HG03565 (cell line): ENCODE measurements around the gene PKIB.

ENCODE experiments used
- ATAC-seq: cut with Tn5 transposase; IDR thresholded peaks from one replicate; pipeline ENCODE4 v1.9.1; 2021; ENCODE audit warnings: mild to moderate bottlenecking, moderate library complexity; ENCODE audit not compliant: unreplicated experiment

Gene PKIB

DNA sequence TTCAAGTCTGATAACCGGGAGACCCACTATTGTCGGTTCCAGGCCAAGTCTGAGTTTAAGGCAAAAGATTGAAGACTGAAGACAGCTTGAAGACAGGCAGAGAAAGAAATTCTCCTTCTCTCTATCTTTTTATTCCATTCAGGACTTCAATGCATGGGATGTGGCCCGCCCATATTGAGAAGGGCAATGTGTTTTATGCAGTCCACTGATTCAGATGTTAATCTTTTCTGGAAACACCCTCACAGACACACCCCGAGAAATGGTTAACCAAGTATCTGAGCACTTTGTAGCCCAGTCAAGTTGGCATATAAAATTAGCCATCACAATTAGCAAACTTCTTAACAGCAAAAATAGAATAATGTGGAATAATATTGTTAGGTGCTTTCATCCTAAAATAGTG, 93.9 kb downstream of the PKIB start:
- no peak for ATAC-seq

DNA sequence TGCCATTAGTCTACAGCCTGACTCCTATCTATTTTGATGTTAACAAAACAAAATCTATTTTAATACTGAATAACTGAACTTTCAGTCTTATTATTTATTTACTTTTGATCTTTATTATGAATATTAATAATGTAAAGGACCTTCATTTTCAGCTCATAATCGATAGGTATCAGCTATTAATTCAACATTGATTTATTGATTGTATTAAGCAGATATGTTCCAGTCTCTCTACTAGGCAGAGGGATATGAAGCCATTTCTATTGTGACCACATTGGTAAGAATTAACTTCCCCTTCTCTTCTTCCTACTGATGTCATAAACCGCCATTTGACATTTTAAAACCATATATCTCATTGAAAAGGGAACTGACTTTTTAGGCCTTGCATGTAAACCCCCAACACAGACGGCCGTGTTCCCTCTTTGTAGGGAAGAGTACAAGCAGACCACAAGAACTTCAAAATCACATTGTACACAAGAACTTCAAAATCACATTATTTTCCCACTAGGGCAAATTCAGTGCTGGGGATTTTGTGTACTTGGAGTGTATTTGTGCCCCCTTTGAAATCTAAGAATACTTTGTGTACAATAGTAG, 99.8 kb downstream of the PKIB start:
- peak; percentile 93 for ATAC-seq

GRCh38 chr6:122710908-122711635, 100.9 kb downstream of the PKIB start:
- no peak for ATAC-seq

GRCh38 chr6:122712093-122712447, 101.9 kb downstream of the PKIB start:
- no peak for ATAC-seq

GRCh38 chr6:122712448-122713137, 102.4 kb downstream of the PKIB start:
- no peak for ATAC-seq

DNA sequence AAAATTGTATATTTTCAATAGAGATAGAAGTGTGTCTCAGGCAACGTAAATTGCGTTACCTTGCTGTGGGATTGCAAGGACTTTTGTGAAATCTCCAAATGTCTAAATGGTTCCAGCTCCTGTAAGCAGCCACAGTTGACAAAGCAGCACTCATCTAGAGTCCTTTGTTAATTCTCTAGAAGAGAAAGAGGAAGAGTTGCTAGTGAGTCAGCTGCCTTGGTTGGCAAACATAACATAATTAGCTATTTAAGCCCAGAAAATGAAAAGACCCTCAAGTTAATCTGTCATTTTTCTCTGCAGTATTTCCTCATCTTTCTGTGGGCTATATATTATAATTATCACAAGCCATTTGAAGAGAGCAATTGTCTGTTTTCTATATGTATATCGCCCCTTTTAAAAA, 102.9 kb downstream of the PKIB start:
- ATAC-seq: no peak

- no peak for ATAC-seq
These were observed 103.9 kb downstream of the PKIB start for GRCh38 chr6:122714059-122714458.

GRCh38 chr6:122715725-122716124, 105.5 kb downstream of the PKIB start:
- ATAC-seq: no peak

DNA sequence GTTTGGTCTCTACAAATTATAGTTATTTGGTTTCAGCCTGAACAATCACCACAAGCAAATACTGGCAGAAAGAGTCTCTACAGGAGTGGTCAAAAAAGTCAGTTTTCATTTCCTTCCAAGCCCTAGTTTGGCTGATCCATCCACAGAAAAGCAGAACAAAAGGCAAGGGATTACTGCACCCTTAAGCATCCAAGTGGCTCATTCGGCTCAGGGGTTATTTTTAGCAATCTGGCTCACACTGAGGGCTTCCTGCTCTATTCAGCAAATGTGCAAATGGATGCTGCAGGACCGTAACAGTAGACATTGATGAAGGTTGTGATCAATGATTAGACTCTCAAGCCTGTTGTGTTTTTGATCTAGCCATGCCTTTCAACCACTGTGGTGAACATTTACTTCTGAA, 107.1 kb downstream of the PKIB start:
- ATAC-seq: no peak

DNA sequence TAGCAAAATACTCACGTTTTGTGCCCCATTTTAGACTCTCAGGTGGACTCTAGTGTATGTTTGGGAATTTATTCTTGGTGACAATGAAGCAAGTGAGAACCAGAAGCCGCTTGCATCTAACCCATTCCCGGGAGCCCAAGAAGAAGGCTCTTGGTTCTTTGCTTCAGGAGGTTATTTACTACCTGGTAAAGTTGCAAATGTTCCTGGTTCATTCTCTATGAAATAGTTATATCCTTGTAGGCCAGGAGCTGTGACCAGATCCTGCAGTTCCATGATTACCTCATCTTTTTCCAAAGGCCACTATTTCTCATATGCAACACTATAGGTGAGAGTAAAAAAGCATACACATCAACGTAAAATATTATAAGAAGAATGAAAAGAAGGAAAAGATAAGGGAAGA, 108.4 kb downstream of the PKIB start:
- no peak for ATAC-seq

- no peak for ATAC-seq
These were observed 109.0 kb downstream of the PKIB start for GRCh38 chr6:122719176-122719575.

GRCh38 chr6:122722746-122723145, 112.5 kb downstream of the PKIB start:
- ATAC-seq: no peak

DNA sequence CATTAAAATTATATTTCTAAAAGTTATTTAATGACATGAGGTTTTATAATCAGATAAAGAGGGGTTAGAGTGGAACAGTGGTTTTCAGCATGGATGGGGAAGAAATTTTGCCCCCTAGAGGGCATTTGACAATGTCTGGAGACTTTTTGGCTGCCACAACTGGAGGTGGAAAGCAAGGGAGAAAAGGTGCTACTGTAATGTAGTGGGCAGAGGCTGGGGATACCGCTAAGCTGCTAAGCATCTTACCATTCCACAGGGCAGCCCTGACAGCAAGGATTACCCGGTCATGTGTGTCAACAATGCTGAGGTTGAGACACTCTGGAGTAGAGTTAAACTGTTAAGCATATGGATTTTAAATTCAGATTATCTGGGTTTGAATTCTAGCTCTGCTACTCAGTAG, 116.4 kb downstream of the PKIB start:
- ATAC-seq: no peak

GRCh38 chr6:122727244-122727643, 117.0 kb downstream of the PKIB start:
- no peak for ATAC-seq

DNA sequence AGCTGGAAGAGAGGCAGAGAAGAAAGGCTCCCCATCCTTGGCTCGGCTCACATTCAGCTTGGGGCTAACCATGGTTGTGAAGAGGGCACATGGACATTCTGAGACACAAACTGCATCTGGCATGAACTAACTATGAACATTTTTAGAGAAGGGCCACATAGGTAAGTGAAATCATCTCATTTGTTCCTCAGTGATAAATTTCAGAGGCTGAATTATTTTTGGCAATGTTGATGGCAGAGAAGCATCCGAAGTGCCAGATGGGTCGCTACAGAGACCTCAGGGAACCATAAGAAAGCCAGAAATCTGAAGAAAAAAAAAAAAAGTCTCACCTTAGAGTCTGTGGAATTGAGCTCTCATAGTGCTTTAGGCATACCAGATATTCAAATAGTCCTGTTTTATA, 120.1 kb downstream of the PKIB start:
- no peak for ATAC-seq

GRCh38 chr6:122730775-122731386, 120.7 kb downstream of the PKIB start:
- peak; percentile 51 for ATAC-seq

GRCh38 chr6:122733259-122733658, 123.1 kb downstream of the PKIB start:
- ATAC-seq: no peak

DNA sequence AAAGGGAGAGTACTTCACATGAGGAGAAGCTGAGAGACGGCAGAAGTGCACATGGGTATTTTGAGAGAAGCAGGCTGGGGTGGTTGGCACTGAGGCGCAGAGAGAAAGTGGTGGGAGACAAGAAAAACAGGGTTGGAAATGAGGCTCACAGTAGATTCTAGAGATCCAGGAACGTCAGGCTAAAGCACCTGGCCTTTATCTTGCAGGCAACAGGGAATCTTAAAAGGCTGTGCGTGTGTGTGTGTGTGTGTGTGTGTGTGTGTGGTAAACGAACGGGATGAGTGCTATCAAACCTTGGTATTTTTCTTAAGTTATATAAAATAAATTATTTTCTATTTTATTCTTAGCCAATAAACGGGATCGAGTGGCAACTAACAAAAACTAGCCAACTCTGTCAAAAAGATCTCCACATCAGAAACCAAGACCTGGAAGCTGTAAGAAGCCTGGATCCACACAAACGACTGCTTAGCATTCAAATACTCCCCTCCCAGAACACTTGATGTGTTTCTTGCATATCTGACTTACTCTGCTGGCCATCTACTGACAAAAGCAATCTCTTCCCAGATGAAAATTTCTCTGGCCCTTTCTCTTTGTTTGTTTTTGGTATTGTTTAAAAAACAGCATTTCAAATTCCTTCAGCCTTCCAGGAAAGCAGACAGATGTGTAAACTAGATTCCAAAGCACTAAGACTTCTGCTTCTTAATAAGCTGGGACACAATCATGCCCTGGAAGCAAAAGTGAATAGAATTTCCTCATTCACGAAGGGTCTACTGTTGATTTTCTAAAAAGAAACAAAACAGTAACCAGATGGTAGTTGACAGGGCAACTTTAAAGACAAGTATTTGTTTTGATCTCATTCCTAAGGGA, 124.6 kb downstream of the PKIB start:
- ATAC-seq: no peak

GRCh38 chr6:122735582-122735981, 125.4 kb downstream of the PKIB start:
- ATAC-seq: no peak

DNA sequence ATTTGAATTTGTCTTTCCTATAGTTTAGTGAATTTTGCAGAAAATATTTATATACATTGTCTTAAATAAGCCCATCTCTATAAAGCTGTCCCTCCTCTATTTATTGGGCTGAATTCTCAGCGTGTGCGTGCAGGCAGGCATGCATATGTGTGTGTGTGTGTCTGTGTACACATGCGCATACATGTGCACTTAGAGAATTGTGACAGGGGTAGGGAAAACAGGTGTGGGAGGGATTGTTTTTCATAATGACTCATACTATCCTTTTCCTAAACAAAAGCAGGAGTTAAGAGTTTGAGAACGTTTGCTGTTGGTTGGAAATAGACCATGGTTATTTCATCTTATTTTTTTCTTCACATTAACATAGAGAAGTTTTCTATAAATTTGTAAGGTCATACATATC, 126.0 kb downstream of the PKIB start:
- no peak for ATAC-seq

DNA sequence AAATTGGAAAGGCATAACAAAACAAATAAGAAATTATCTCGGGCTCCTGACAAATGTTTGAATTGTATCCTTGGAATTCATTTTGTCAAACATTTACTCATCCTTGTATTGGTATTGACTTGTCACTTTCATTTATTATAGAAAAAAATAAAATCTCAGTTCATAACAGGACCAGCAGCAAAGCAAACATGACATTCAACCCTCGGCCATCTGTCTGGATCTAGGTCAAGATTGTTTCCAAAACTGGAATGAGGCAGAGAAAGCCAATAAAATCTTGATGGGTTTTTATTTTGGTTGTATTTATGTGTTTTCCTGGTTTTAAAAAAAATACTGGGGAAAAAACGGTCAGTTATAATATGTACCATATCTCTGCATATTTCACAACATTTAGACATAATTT, 126.4 kb downstream of the PKIB start:
- ATAC-seq: no peak
